ENCODE data around the gene IFNAR1.

- TF ChIP-seq POLR2A (IDR thresholded peaks at IDR 0.05): no peak
- no peak for TF ChIP-seq CTCF (IDR thresholded peaks at IDR 0.05)
Measured at GRCh38 chr21:33313611-33314010, 11.2 kb upstream of the IFNAR1 start.
